Left kidney (tissue), 2 donors: ENCODE results near the gene KCTD17. TPM values are rescaled to one million over a fixed set of nuclear protein-coding genes. Genes with fewer than 3 reads are reported as not detected.

Experiments
- DNase-seq: peaks from one replicate; pipeline ENCODE4 v3.0.0-alpha.2; 2013
- polyA plus RNA-seq: library from polyadenylated mRNA; unstranded; fragments of 120-200 nt; gene quantifications from one replicate; pipeline ENCODE4 v1.2.1, GENCODE V29; 2013; ENCODE audit not compliant: insufficient read length

The KCTD17 gene
- polyA plus RNA-seq, 1 donor = 23.6 TPM

- no peak for DNase-seq
Observed at GRCh38 chr22:37079158-37079557, 27.6 kb downstream of the KCTD17 start.

DNA sequence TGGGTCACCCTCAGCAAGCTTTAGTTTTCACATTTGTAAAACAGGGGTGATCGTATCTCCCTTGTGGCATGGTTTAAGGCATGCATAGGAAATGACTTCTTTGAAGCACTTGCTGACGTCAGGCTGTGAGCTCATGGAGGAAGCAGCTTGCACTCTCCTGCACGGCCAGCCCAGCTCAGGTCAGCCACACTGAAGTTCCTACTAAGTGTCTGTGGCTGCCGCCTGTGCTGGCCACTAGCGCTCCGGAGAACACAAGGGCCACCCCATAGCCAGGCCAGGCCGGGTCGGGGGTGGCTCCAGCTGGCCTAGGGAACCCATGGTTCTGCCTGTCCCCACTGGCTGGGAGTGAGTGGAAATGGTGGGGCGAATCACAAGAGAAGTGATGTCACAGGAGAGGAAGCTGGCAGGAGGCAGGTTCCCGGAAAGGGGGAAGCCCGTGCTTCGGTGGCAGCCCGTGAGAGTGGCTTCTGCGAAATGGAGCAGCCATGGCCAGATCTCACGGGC, 28.2 kb downstream of the KCTD17 start:
- no peak for DNase-seq

GRCh38 chr22:37080438-37080837, 28.9 kb downstream of the KCTD17 start:
- DNase-seq = no peak

DNA sequence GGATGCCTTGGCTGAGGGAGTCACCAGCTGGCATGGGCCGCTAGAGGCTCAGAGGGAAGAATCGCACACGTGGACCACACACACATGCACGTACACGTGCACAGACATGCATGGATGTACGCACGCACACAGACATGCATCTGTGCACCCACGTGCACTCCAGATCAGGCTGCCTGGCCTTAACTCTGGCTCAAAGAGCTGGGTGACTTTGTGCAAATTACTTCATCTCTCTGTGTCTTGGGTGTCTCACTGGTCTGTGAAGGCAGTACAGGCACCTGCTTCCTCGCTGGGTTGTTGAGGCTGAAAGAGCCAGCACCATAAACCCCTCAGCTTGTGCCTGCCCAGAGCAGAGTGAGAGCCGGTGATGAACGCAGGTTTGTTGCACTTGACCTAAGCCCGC, 29.3 kb downstream of the KCTD17 start:
- no peak for DNase-seq

GRCh38 chr22:37082251-37082873, 30.8 kb downstream of the KCTD17 start:
- DNase-seq = no peak

DNA sequence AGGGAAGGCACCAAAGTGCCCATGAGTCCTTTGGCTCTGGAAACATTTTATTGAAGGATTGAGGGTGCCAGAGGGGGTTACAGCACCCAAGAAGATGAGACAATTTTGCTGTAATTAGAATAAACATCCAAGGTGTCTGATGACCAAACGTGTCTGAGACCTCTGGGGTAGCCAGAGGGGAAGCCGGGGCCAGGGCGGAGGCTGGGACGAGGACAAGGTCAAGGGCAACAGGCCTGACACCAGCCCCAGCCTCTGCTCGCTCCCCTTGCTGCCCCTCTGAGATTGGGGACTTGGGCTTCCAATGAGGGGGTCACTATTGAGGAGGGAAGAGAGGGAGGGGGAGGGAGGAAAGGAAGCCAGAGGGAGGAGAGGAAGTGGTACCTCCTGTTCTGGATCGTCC, 32.4 kb downstream of the KCTD17 start:
- no peak for DNase-seq

- DNase-seq = no peak
Observed at GRCh38 chr22:37084385-37084784, 32.8 kb downstream of the KCTD17 start.

- no peak for DNase-seq
Observed at GRCh38 chr22:37086184-37086583, 34.6 kb downstream of the KCTD17 start.

DNA sequence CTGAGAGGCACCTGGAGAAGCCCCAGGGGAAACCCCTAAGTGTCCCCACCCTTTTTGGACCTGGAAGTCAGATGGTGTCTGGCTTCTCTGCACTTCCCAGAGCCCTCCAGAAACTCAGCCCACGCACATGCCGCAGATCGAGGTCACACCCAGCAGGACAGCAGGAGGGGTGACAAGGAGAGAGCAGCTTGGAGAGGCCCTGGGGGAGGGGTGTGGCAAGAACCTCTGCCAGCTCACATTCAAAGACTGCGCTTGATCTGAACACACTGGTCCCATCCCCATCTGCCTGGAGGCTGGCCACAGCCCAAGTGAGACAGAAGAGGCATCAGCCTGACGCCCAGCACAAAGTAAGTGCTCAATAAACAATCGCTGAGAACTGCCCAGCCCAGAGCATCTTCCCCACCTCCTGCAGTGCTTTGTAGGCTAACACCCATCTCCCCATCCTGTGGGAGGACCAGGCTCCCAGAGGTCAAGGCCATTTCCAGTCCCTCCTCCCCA, 36.6 kb downstream of the KCTD17 start:
- DNase-seq = no peak

GRCh38 chr22:37088750-37089408, 37.3 kb downstream of the KCTD17 start:
- DNase-seq = no peak

DNA sequence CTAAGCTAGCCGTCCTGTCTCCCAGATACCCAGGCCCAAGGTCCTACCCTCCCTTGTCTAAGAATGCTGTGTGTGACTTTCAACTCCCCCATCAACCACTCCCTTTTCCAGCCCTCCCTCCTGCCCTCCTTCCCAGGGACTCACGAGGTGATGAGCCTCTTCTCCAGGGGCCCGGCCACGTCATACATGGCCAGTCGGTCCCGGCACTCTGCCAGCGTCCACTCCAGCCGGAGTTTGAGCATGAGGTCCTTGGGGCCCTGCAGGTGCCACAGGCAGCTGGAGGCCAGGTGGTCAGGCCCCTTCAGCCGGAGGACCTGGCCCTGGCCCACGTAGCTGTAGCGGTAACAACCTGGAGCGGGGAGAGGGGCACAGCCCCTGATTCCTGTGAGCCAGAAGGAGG, 37.9 kb downstream of the KCTD17 start:
- no peak for DNase-seq

GRCh38 chr22:37090920-37091695, 39.6 kb downstream of the KCTD17 start:
- DNase-seq = no peak

- DNase-seq = no peak
Observed at GRCh38 chr22:37091994-37092393, 40.5 kb downstream of the KCTD17 start.

GRCh38 chr22:37092997-37093396, 41.5 kb downstream of the KCTD17 start:
- no peak for DNase-seq

- DNase-seq = no peak
Observed at GRCh38 chr22:37094239-37094638, 42.7 kb downstream of the KCTD17 start.

DNA sequence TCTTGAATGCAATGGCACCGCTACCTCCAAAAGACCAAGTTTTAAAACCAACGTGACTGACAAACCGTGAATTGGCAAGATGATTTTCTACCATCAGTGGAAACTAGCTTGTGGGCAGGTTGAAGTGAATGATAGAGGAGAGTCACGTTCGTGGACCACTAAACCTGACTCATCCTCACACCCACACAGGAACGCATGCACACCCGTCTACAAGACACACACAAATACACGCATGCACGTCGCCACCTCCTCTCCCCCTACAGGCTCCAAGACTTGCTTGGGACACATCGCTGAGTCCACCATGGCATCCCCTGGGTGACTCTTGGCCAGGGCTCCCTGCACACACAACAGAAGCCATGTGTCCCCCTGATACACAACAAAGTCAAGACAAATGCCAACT, 43.6 kb downstream of the KCTD17 start:
- no peak for DNase-seq

DNA sequence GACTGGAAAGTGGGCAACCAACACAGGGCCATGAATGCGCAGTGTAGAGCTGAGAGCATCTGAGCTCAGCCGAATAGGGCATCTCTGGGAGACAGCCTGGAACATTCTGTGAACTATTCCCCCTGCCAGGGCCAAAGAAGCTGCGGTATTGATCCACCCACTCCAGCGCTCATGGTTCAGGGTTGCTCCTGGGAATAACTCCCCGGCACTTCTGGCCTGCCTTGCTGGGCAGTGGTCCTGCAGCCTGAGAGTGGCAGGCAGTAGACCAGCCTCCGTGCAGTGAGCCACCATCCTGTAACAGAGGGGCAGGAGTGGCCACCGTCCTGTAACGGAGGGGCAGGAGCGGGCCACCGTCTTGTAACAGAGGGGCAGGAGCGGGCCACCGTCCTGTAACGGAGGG, 45.8 kb downstream of the KCTD17 start:
- no peak for DNase-seq

DNA sequence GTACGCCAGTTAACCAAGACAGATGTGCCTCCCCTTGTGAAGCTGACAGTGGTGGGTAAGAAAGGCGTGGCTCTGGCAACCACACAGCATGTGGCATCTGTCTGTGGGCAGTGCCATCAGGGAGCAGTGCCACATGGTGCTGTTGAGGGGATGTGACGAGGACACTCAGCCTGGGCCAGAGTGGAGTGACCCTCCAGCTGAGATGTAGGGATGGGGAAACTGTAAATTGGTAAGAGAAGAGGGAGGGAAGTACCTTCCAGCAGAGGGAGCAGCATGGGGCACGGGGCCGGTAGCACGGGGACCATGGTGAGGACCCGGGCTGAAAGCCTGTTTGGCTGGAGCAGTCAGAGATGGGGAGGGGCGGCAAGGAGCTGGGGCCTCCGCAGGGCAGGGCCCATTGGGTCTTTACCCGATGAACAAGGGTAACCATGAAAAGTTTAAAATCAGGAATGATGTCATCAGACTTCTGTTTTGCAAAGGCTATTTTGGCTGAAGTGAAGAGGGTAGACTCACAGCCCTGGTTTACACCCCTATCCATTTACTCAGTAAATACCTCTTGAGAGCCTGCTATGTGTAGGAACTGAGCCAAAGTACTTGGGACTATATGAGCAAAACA, 47.5 kb downstream of the KCTD17 start:
- DNase-seq = no peak

- no peak for DNase-seq
Observed at GRCh38 chr22:37100589-37101127, 49.1 kb downstream of the KCTD17 start.

DNA sequence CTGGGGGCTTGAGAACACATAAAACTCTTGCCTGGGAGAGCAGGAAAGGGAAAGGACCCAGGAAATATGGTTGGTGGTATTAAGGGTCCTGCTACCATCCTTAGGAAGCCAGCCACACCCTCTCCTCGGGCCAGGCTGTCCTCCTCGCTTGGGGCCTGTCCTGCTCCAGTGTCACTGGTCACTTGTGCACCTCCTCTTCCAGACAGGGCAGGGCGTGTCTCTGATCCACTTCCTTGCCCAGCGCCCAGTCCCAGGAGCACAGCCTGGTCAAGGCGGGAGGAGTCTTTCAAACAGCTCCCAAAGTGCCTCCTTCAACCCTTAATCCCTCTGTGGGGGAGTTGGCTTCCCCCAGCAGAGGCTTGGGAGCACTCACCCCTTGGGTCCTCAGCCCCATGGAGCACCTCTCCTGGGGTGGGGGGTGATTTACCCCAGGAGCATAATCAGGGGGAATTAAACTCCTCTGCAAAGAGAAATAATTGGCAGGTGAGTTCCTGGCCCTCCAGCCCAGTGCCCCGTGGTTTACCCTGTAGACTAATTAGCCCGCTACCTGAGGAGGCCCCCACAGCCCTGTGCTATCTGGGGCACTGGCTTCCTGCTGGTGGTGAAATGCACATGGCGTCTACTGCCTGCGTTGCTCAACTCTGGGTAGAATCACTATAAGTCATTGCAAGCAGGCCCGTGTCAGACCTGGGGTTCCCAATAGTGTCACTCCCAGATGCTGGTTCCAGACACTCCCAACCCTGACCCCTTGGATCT, 49.9 kb downstream of the KCTD17 start:
- DNase-seq = no peak

DNA sequence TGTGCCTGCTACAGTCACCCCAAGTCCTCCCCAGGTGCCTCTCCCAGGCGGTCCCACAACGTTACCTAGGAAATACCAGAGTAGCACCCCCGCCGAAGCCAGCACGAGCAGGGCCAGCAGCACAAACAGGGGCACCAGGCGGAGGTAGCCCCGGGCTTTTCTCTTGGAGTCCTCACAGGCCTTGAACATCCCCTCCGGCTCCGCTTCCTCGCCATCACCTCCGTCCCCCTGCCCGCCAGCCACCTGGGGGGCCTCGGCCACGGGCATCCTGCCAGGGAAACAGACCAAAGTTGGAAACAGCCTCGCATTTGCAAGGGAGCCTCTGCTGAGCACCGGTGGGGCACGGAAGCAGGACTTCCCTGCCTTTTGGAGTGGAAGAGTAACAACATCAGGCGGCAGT, 51.6 kb downstream of the KCTD17 start:
- DNase-seq = no peak
